Mesenchymal stem cell (in vitro differentiated cells and primary cell): ENCODE measurements around the gene AEN.

Source experiments
- DNase-seq: peaks from one replicate; pipeline ENCODE4 v3.0.0-alpha.2; 2013
- H2AFZ ChIP-seq: one replicate; pipeline ENCODE4 v1.6.1; 2013; ENCODE audit warnings: low read depth, mild to moderate bottlenecking, control low read depth, inconsistent platforms, low read length, moderate library complexity
- H2AK5ac ChIP-seq: 2 replicates; pipeline ENCODE4 v1.6.1; 2013; ENCODE audit warnings: low read length, moderate library complexity, mild to moderate bottlenecking, inconsistent platforms; ENCODE audit not compliant: severe bottlenecking
- H2BK120ac ChIP-seq: one replicate; pipeline ENCODE4 v1.6.1; 2013; ENCODE audit warnings: low read depth, mild to moderate bottlenecking, inconsistent platforms, low read length, moderate library complexity
- H2BK12ac ChIP-seq, 2 experiments: one replicate each; pipeline ENCODE4 v1.6.1; 2013; ENCODE audit warnings: inconsistent platforms in 2 of 2, low read length in 2 of 2, mild to moderate bottlenecking in 2 of 2, moderate library complexity in 2 of 2, control low read depth in 1 of 2
- H2BK15ac ChIP-seq: one replicate; pipeline ENCODE4 v1.6.1; 2013; ENCODE audit warnings: mild to moderate bottlenecking, low read depth, inconsistent platforms; ENCODE audit not compliant: poor library complexity, severe bottlenecking
- H2BK5ac ChIP-seq: 2 replicates; pipeline ENCODE4 v1.6.1; 2013; ENCODE audit warnings: low read depth, mild to moderate bottlenecking, low read length, control low read depth, inconsistent platforms; ENCODE audit not compliant: poor library complexity, severe bottlenecking
- H3K14ac ChIP-seq, 2 experiments: one replicate each; pipeline ENCODE4 v1.6.1; 2013; ENCODE audit warnings: inconsistent platforms in 2 of 2, low read length in 2 of 2, control low read depth in 1 of 2, mild to moderate bottlenecking in 1 of 2, moderate library complexity in 1 of 2
- H3K18ac ChIP-seq, 2 experiments: one replicate each; pipeline ENCODE4 v1.6.1; 2013; ENCODE audit warnings: inconsistent platforms in 2 of 2, low read length in 2 of 2, control low read depth in 1 of 2, low read depth in 1 of 2, mild to moderate bottlenecking in 1 of 2
- H3K23ac ChIP-seq, 2 experiments: one replicate each; pipeline ENCODE4 v1.6.1; 2013; ENCODE audit warnings: inconsistent platforms in 2 of 2, low read length in 2 of 2, mild to moderate bottlenecking in 2 of 2, moderate library complexity in 2 of 2, control low read depth in 1 of 2
- H3K27ac ChIP-seq: 2 replicates; pipeline ENCODE4 v1.5.1; 2013; ENCODE audit warnings: mild to moderate bottlenecking, moderate library complexity, low read length, control low read depth, inconsistent platforms; ENCODE audit not compliant: poor library complexity, severe bottlenecking
- H3K27me3 ChIP-seq, 2 experiments: 2 replicates each; pipeline versions ENCODE4 v1.6.1 to v1.7.0; 2013; ENCODE audit warnings: low read length in 2 of 2, mild to moderate bottlenecking in 2 of 2, moderate library complexity in 2 of 2, control low read depth in 1 of 2, inconsistent platforms in 1 of 2; ENCODE audit not compliant: control insufficient read depth in 1 of 2, insufficient read depth in 1 of 2
- H3K36me3 ChIP-seq, 2 experiments: 2 replicates each; pipeline versions ENCODE4 v1.6.1 to v1.7.0; 2013; ENCODE audit warnings: low read length in 2 of 2, control low read depth in 1 of 2, inconsistent platforms in 1 of 2, low read depth in 1 of 2, mild to moderate bottlenecking in 1 of 2; ENCODE audit not compliant: insufficient read depth in 2 of 2, control insufficient read depth in 1 of 2
- H3K4ac ChIP-seq, 2 experiments: one replicate each; pipeline ENCODE4 v1.6.1; 2013; ENCODE audit warnings: inconsistent platforms in 2 of 2, low read length in 2 of 2, mild to moderate bottlenecking in 2 of 2, moderate library complexity in 2 of 2, control low read depth in 1 of 2, low read depth in 1 of 2
- H3K4me1 ChIP-seq: 2 replicates; pipeline ENCODE4 v1.6.1; 2013; ENCODE audit warnings: low read depth, low read length, control low read depth; ENCODE audit not compliant: control insufficient read depth, insufficient read depth
- H3K4me2 ChIP-seq: 2 replicates; pipeline ENCODE4 v1.6.1; 2013; ENCODE audit warnings: low read length, mild to moderate bottlenecking, inconsistent platforms; ENCODE audit not compliant: poor library complexity, severe bottlenecking
- H3K4me3 ChIP-seq, 2 experiments: 2 replicates each; pipeline versions ENCODE4 v1.5.1 to v1.7.0; 2013; ENCODE audit warnings: low read length in 2 of 2, mild to moderate bottlenecking in 2 of 2, control low read depth in 1 of 2, low read depth in 1 of 2; ENCODE audit not compliant: insufficient read depth in 1 of 2
- H3K79me1 ChIP-seq: replicated peaks from 2 replicates; pipeline ENCODE4 v1.6.1; 2013; ENCODE audit warnings: mild to moderate bottlenecking, control low read depth, low read length, inconsistent platforms; ENCODE audit not compliant: poor library complexity, severe bottlenecking
- H3K9ac ChIP-seq: 2 replicates; pipeline ENCODE4 v1.7.0; 2013; ENCODE audit warnings: mild to moderate bottlenecking, low read length, moderate library complexity
- H3K9me3 ChIP-seq: 2 replicates; pipeline ENCODE4 v1.7.0; 2013; ENCODE audit warnings: mild to moderate bottlenecking, low read length; ENCODE audit not compliant: control insufficient read depth
- H4K8ac ChIP-seq: one replicate; pipeline ENCODE4 v1.6.1; 2013; ENCODE audit warnings: inconsistent platforms, mild to moderate bottlenecking, low read length, moderate library complexity
- H4K91ac ChIP-seq: one replicate; pipeline ENCODE4 v1.6.1; 2013; ENCODE audit warnings: mild to moderate bottlenecking, low read length, inconsistent platforms
- WGBS: methylation state at CpG from one replicate; pipeline ENCODE4 v1.1.7; 2013; ENCODE audit warnings: mixed read lengths; 5-methylcytosine and 5-hydroxymethylcytosine counted together

Gene AEN

DNA sequence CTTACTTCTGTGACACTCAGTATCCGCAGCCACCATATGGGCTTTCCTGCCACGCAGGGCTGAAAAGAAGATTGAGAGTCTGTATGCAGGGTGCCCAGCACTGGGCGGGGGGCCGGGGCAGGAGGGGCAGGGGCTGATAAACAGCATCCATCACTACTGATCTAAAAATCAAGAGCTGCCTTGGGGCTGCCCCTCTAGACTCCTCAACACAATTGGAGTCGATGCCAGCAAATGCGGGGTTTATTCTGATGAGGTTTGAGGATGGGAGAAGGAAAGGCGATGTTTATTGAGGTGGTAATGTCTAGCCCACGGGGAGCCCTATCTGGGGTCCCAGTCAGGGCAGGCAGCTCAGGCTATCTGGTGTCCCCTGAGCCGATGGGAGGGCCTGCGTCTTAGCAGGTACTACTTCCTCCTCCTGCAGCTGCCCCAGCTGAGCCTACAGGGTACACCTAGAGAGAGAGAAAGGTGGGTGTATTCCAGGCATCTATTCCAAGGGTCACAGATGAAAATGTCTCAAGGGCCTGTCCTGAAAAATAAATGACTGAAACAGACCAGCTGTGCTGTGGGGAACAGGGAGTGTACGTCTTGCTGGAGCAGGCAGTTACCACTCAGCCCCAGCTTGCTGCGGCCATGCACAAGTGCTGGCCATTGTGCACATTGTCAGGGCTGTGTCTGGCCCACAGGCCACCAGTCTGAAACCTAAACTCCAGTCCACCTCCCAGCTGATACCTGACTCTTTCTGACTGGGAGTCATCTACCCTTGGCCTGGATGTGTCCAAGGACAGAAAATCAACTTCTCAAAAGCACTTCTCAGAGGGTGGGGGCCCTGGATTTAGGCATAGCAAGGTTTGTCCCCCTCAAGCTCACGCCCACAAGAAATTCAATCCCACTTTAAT is 37.2 kb downstream of the AEN start:
- Histone ChIP-seq H4K8ac (no peak overlapping the region), H3K14ac (no peak overlapping the region), H3K4me3 (no peak overlapping the region), H3K9ac (no peak overlapping the region), H2AK5ac (no peak overlapping the region), H3K4me2 (no peak overlapping the region), H2AFZ (no peak overlapping the region), H2BK12ac (no peak overlapping the region), H2BK5ac (no peak overlapping the region), H3K4me1 (no peaks in the 10 kb centered on the region), H3K23ac (no peak overlapping the region), H3K27ac (no peak overlapping the region), H4K91ac (no peak overlapping the region), H2BK120ac (no peak overlapping the region), H3K9me3 (no peaks in the 10 kb centered on the region), H2BK15ac (no peak overlapping the region), H3K36me3 (no peaks in the 10 kb centered on the region), H3K79me1 (no peaks in the 10 kb centered on the region), H3K4ac (no peak overlapping the region), H3K18ac (no peak overlapping the region), H3K27me3 (peaks cover 8 to 23% of the 10 kb centered on the region in 2 experiments)
- WGBS: 84% methylated on average over 12 of the region's 13 CpGs
- DNase-seq: no peak

DNA sequence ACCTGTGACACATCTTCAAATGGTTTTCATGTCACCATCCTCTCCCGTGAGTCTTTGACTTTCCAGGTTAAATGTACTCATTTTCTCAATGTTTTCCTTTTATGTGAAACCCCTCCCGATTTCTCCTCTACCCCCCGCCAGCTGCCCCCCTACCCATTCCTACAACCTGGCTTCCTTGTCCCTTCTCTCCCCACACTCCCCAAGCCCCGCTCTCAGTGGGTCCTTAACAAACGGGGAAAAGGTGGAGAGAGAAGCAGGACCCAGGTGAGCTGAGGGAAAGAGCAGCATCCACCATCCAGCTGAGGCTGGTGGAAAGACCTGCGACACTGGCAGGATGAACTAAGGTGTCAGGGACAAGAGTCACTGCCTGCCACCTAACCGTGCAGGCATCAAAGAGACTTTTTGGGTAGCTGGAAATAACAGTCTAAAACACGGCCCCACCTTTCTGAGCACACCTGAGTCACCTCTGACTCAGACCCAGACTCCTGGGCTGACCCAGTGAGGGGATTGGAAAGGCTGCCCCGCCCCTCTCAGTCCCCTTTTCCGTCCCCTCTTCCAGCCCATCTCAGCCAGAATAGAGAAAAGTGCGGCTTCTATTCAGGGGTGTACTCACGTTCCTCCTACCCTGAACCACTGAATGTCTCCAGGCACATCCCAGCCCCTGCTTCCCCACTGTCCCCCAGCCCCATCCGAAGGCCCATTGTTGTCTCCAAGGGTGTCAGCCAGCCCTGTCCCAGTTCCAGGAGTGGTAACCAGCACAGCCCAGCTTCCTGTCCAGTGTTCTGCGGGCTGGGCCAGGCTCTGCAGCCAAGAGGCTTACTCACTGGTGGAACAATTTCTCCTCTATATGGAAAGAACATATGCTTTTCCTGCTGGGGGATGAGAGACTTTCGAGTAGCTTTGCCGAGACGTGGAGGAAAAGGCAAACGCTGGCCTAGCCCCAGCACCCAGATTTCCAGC is 38.1 kb downstream of the AEN start:
- H3K4ac ChIP-seq: no peak overlapping the region

DNA sequence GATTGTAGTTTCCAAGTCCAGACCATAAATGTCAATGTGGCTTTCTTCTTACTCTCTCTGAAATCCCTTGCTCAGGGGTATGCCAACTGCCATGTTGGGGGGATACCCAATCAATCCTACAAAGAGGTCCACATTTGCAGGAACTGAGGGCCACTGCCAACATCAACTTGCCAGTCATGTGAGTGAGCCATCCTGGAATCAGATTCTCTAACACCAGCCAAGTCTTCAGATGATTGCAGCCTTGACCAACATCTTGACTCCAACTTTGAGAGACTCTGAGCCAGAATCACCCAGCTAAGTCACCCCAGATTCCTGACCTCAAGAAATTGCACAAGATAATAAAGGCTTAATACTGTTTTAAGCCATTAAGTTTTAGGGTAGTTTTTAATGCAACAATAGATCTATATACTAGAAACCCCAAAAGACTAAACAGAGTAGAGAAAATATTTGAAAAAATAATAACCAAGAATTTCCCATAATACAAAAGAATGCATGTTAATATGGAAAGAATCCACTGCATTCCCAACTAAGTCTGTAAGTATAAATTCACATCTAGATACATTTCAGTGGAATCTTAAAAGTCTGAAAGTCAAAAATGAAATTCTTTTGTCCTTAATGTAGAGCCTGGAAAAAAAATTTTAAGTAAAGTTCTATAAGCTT is 40.0 kb downstream of the AEN start:
- Histone ChIP-seq H2BK12ac (no peak overlapping the region), H3K23ac (no peak overlapping the region), H2AFZ (no peak overlapping the region), H3K27me3 (peaks cover 10 to 25% of the 10 kb centered on the region in 2 experiments), H3K4me2 (no peak overlapping the region), H3K4ac (no peak overlapping the region), H3K14ac (no peak overlapping the region), H2BK5ac (no peak overlapping the region), H2BK120ac (no peak overlapping the region), H3K4me1 (no peaks in the 10 kb centered on the region), H2AK5ac (no peak overlapping the region), H3K4me3 (no peak overlapping the region), H3K18ac (no peak overlapping the region), H2BK15ac (no peak overlapping the region), H3K27ac (no peak overlapping the region), H3K36me3 (no peaks in the 10 kb centered on the region), H4K91ac (no peak overlapping the region), H3K79me1 (no peaks in the 10 kb centered on the region), H4K8ac (no peak overlapping the region), H3K9me3 (no peaks in the 10 kb centered on the region), H3K9ac (no peak overlapping the region)
- DNase-seq: no peak

More for the DNA sequence above, 38.1 kb downstream of the AEN start:
- Histone ChIP-seq H2BK5ac (no peak overlapping the region), H3K23ac (no peak overlapping the region), H2BK15ac (no peak overlapping the region), H4K8ac (no peak overlapping the region), H3K4me1 (no peaks in the 10 kb centered on the region), H3K9ac (no peak overlapping the region), H3K4me2 (no peak overlapping the region), H3K14ac (no peak overlapping the region), H2BK12ac (no peak overlapping the region), H3K4me3 (no peak overlapping the region), H4K91ac (no peak overlapping the region), H3K9me3 (no peaks in the 10 kb centered on the region), H3K18ac (no peak overlapping the region), H3K36me3 (no peaks in the 10 kb centered on the region), H2BK120ac (no peak overlapping the region), H2AFZ (no peak overlapping the region), H3K79me1 (no peaks in the 10 kb centered on the region), H3K27ac (no peak overlapping the region), H3K27me3 (peaks cover 12 to 25% of the 10 kb centered on the region in 2 experiments), H2AK5ac (no peak overlapping the region)
- 64% methylated on average over 17 of the region's 18 CpGs for WGBS
- no peak for DNase-seq
